HCT116 (cell line): Measurements from ENCODE around the gene EP400. TPM values are rescaled to one million over a fixed set of nuclear protein-coding genes. Genes with fewer than 3 reads are reported as not detected.

ENCODE experiments used
- ATAC-seq: fragments of 200-7000 bp; cut with Tn5 transposase; 2 replicates; pipeline ENCODE4 v1.9.1; 2020; ENCODE audit warnings: mild to moderate bottlenecking, moderate library complexity
- BruUV-seq: library from RNA; stranded (reverse); fragments of 400-500 nt; replicated peaks from 2 replicates; lab custom pipeline; 2021; lab: Mats Ljungman, UMichigan
- CTCF ChIA-PET: fragments of 300-600 bp; sonication (Branson Sonifier 250); formaldehyde crosslinking; loops from one replicate; lab custom pipeline; 2021; ENCODE audit warnings: antibody characterized with exemption; lab: Charles Lee
- POLR2A ChIA-PET: fragments of 300-600, 350-600 bp; sonication (Branson Sonifier 250); formaldehyde crosslinking; loops from one replicate; lab custom pipeline; 2021; ENCODE audit warnings: antibody characterized with exemption; lab: Charles Lee
- RAD21 ChIA-PET, 2 experiments: fragments of 300-600 bp; sonication (Branson Sonifier 250); formaldehyde crosslinking; loops; one replicate each; lab custom pipeline; 2023; ENCODE audit warnings: low total read pairs in 2 of 2; ENCODE audit not compliant: uncharacterized antibody in 2 of 2, unreplicated experiment in 2 of 2, low non-redundant PET in 1 of 2; lab: Charles Lee
- DNase-seq: peaks from one replicate; pipeline ENCODE4 v3.0.0-alpha.2; 2010; ENCODE audit warnings: low read depth, low spot score
- H2AFZ ChIP-seq: fragments of 200-600 bp; shearing (Covaris generic), sonication (generic); 2 replicates; pipeline ENCODE4 v1.6.1; 2017; ENCODE audit warnings: low read depth, mixed run types, mixed read lengths, antibody characterized with exemption, low read length; ENCODE audit not compliant: poor library complexity, severe bottlenecking
- H3K27ac ChIP-seq: 2 replicates; pipeline ENCODE4 v1.5.1; 2012; ENCODE audit warnings: low read depth, low read length
- H3K27me3 ChIP-seq: fragments of 200-600 bp; sonication (generic); 2 replicates; pipeline ENCODE4 v1.6.1; 2016; ENCODE audit warnings: mixed run types, low read length, mixed read lengths; ENCODE audit not compliant: insufficient read depth
- H3K36me3 ChIP-seq, 2 experiments: fragments of 200-500 bp in 1 of 2; fragments of 200-600 bp in 1 of 2; sonication (Bioruptor generic) in 1 of 2; sonication (generic) in 1 of 2; 2 replicates each; pipeline versions ENCODE4 v1.5.1 to v1.6.1; 2014 to 2016; ENCODE audit warnings: low read length in 2 of 2, inconsistent platforms in 1 of 2, mixed read lengths in 1 of 2, mixed run types in 1 of 2; ENCODE audit not compliant: insufficient read depth in 2 of 2, control insufficient read depth in 1 of 2
- H3K4me1 ChIP-seq, 2 experiments: fragments of 200-600 bp in 1 of 2; sonication (generic) in 1 of 2; 2 replicates each; pipeline versions ENCODE4 v1.5.1 to v1.6.1; 2012 to 2017; ENCODE audit warnings: low read length in 2 of 2, inconsistent platforms in 1 of 2, mild to moderate bottlenecking in 1 of 2, mixed read lengths in 1 of 2, mixed run types in 1 of 2, moderate library complexity in 1 of 2; ENCODE audit not compliant: insufficient read depth in 2 of 2, control insufficient read depth in 1 of 2
- H3K4me2 ChIP-seq: fragments of 200-600 bp; sonication (generic); 2 replicates; pipeline ENCODE4 v1.6.1; 2017; ENCODE audit warnings: mixed run types, low read length, mixed read lengths
- H3K4me3 ChIP-seq, 2 experiments: fragments of 200-600 bp in 1 of 2; sonication (generic) in 1 of 2; replicated peaks in 1 of 2; 2 replicates each; pipeline ENCODE4 v1.5.1; 2011 to 2016; ENCODE audit warnings: low read length in 2 of 2, control low read depth in 1 of 2, low read depth in 1 of 2, mild to moderate bottlenecking in 1 of 2, mixed read lengths in 1 of 2, mixed run types in 1 of 2
- H3K79me2 ChIP-seq: fragments of 200-600 bp; sonication (generic); 2 replicates; pipeline ENCODE4 v1.6.1; 2017; ENCODE audit warnings: mild to moderate bottlenecking, mixed run types, low read length, moderate library complexity, mixed read lengths; ENCODE audit not compliant: insufficient read depth
- H3K9ac ChIP-seq: fragments of 200-600 bp; sonication (generic); 2 replicates; pipeline ENCODE4 v1.6.1; 2016; ENCODE audit warnings: low read length, mixed read lengths
- H3K9me2 ChIP-seq: fragments of 200-600 bp; sonication (generic), shearing (Covaris generic); 2 replicates; pipeline ENCODE4 v1.6.1; 2017; ENCODE audit warnings: mixed run types, mild to moderate bottlenecking, moderate library complexity; ENCODE audit not compliant: insufficient read depth
- H3K9me3 ChIP-seq, 2 experiments: fragments of 200-500 bp in 1 of 2; fragments of 200-600 bp in 1 of 2; sonication (Bioruptor generic) in 1 of 2; sonication (generic) in 1 of 2; 2 replicates each; pipeline ENCODE4 v1.6.1; 2014 to 2017; ENCODE audit warnings: low read length in 2 of 2, mixed read lengths in 2 of 2, inconsistent platforms in 1 of 2, low read depth in 1 of 2, mild to moderate bottlenecking in 1 of 2, mixed run types in 1 of 2, moderate library complexity in 1 of 2; ENCODE audit not compliant: control insufficient read depth in 1 of 2, insufficient read depth in 1 of 2
- H4K20me1 ChIP-seq: fragments of 200-600 bp; sonication (generic), shearing (Covaris generic); 2 replicates; pipeline ENCODE4 v1.6.1; 2017; ENCODE audit warnings: mixed run types, mild to moderate bottlenecking, moderate library complexity; ENCODE audit not compliant: insufficient read depth
- CBX3 ChIP-seq: IDR thresholded peaks from 2 replicates; pipeline ENCODE4 v1.6.1; 2012; ENCODE audit warnings: low read depth
- CTCF ChIP-seq, 3 experiments: fragments of 200-600 bp in 1 of 3; sonication (generic) in 1 of 3; IDR thresholded peaks in 2 of 3; conservative IDR thresholded peaks in 1 of 3; 2 replicates each; pipeline ENCODE4 v1.5.1; 2012 to 2017; ENCODE audit warnings: low read depth in 2 of 3, low read length in 2 of 3, antibody characterized with exemption in 1 of 3, borderline replicate concordance in 1 of 3, control low read depth in 1 of 3, mild to moderate bottlenecking in 1 of 3, mixed read lengths in 1 of 3, mixed run types in 1 of 3, moderate library complexity in 1 of 3; ENCODE audit not compliant: insufficient read depth in 1 of 3
- EGR1 ChIP-seq: IDR thresholded peaks from 2 replicates; pipeline ENCODE4 v1.6.1; 2012; ENCODE audit warnings: low read depth
- ELF1 ChIP-seq: IDR thresholded peaks from 2 replicates; pipeline ENCODE4 v1.6.1; 2012; ENCODE audit warnings: low read depth, borderline replicate concordance
- EZH2 ChIP-seq: fragments of 200-600 bp; sonication (generic); IDR thresholded peaks from 2 replicates; pipeline ENCODE4 v1.6.1; 2017; ENCODE audit warnings: antibody characterized with exemption, mixed run types
- EZH2phosphoT487 ChIP-seq: fragments of 200-600 bp; IDR thresholded peaks from 2 replicates; pipeline ENCODE4 v1.6.1; 2018; ENCODE audit warnings: antibody characterized with exemption, borderline replicate concordance
- FOSL1 ChIP-seq: IDR thresholded peaks from 2 replicates; pipeline ENCODE4 v1.6.1; 2012; ENCODE audit warnings: low read depth
- JUND ChIP-seq: IDR thresholded peaks from 2 replicates; pipeline ENCODE4 v1.6.1; 2012
- POLR2AphosphoS5 ChIP-seq: IDR thresholded peaks from 2 replicates; pipeline ENCODE4 v1.6.1; 2011; ENCODE audit warnings: mild to moderate bottlenecking, low read depth, low read length, moderate library complexity
- REST ChIP-seq: IDR thresholded peaks from 2 replicates; pipeline ENCODE4 v1.6.1; 2012; ENCODE audit warnings: low read depth
- SIN3A ChIP-seq: IDR thresholded peaks from 2 replicates; pipeline ENCODE4 v1.6.1; 2012; ENCODE audit warnings: low read depth
- SP1 ChIP-seq: IDR thresholded peaks from 2 replicates; pipeline ENCODE4 v1.6.1; 2012; ENCODE audit warnings: low read depth
- SRF ChIP-seq: IDR thresholded peaks from 2 replicates; pipeline ENCODE4 v1.6.1; 2012; ENCODE audit warnings: low read depth
- YY1 ChIP-seq: IDR thresholded peaks from 2 replicates; pipeline ENCODE4 v1.6.1; 2011; ENCODE audit warnings: low read length, low read depth, moderate library complexity, mild to moderate bottlenecking; ENCODE audit not compliant: insufficient replicate concordance; ENCODE audit errors: extremely low read depth
- ZBTB33 ChIP-seq: IDR thresholded peaks from 2 replicates; pipeline ENCODE4 v1.6.1; 2011; ENCODE audit warnings: mild to moderate bottlenecking, low read length, moderate library complexity; ENCODE audit not compliant: insufficient replicate concordance; ENCODE audit errors: extremely low read depth
- ZFX ChIP-seq: fragments of 450-650 bp; IDR thresholded peaks from 2 replicates; pipeline ENCODE4 v1.6.1; 2017
- ZNF274 ChIP-seq: fragments of 200-500 bp; sonication (Bioruptor generic); IDR thresholded peaks from 2 replicates; pipeline ENCODE4 v1.6.1; 2014; ENCODE audit warnings: mild to moderate bottlenecking, low read depth, low read length, inconsistent platforms
- intact Hi-C: fragments of 100-400 bp; cut with micrococcal nuclease; formaldehyde crosslinking; loops from 2 replicates; pipeline ENCODE4 v1.10.0; 2022
- total RNA-seq: library from RNA; stranded (reverse); gene quantifications from one replicate; pipeline ENCODE4 v1.2.1, GENCODE V29; 2021; ENCODE audit not compliant: unreplicated experiment

The EP400 gene
- total RNA-seq, 1 experiment from 2014 or later, result 54.5 TPM

- H3K36me3 ChIP-seq, result peaks cover 0 to 6% of the 10 kb centered on the region in 2 experiments; a peak in 1 of 4 replicates
- H3K27me3 ChIP-seq, result no peaks in the 10 kb centered on the region
- no peaks in the 10 kb centered on the region for H3K9me3 ChIP-seq
- ATAC-seq (no peak), DNase-seq (no peak)
- H3K4me2 ChIP-seq, result no peak overlapping the region
- H3K4me3 ChIP-seq, result no peak overlapping the region
- H3K9me2 ChIP-seq, result no peaks in the 10 kb centered on the region
- no TSS peak for BruUV-seq
- RAD21 ChIA-PET, result no interaction called here
- intact Hi-C loops, result no loop called here
- TF ChIP-seq ZBTB33 (no peak), REST (no peak), CTCF (IDR thresholded peaks at IDR 0.05 in 2 of 3, conservative IDR thresholded peaks at IDR 0.05 in 1 of 3; ENCODE audit: borderline replicate concordance in 1 of 3, insufficient read depth in 1 of 3, low read depth in 2 of 3, low read length in 2 of 3) (no peak), JUND (no peak), EZH2 (no peak), EZH2phosphoT487 (no peak), ZFX (no peak), FOSL1 (no peak), YY1 (no peak), SRF (no peak), POLR2AphosphoS5 (no peak), SIN3A (no peak), ZNF274 (no peak), EGR1 (no peak), ELF1 (no peak), CBX3 (no peak), SP1 (no peak)
- H3K79me2 ChIP-seq, result no peaks in the 10 kb centered on the region
- H2AFZ ChIP-seq, result no peak overlapping the region
- H3K9ac ChIP-seq, result no peak overlapping the region
- POLR2A ChIA-PET, result no interaction called here
- CTCF ChIA-PET, result no interaction called here
- H3K27ac ChIP-seq, result no peak overlapping the region
- H3K4me1 ChIP-seq, result no peaks in the 10 kb centered on the region
- no peaks in the 10 kb centered on the region for H4K20me1 ChIP-seq
These were observed 179.3 kb downstream of the EP400 start for GRCh38 chr12:132129007-132129406.
